NT2/D1 (cell line): ENCODE measurements around the gene NRIP1.

ENCODE experiments used
- DNase-seq: peaks from one replicate; pipeline ENCODE4 v3.0.0-alpha.2; 2011; ENCODE audit warnings: low read depth, low spot score
- H3K27me3 ChIP-seq: 2 replicates; pipeline ENCODE4 v1.6.0; 2011; ENCODE audit warnings: mild to moderate bottlenecking; ENCODE audit not compliant: insufficient read length, insufficient read depth
- H3K36me3 ChIP-seq: 2 replicates; pipeline ENCODE4 v1.6.1; 2011; ENCODE audit warnings: mild to moderate bottlenecking, low read length, mixed read lengths; ENCODE audit not compliant: insufficient read depth, insufficient read length
- H3K4me1 ChIP-seq: 2 replicates; pipeline ENCODE4 v1.5.1; 2011; ENCODE audit not compliant: insufficient read depth, insufficient read length
- H3K4me3 ChIP-seq: 2 replicates; pipeline ENCODE4 v1.5.1; 2011; ENCODE audit warnings: low read depth; ENCODE audit not compliant: insufficient read length
- H3K9ac ChIP-seq: 2 replicates; pipeline ENCODE4 v1.6.0; 2011; ENCODE audit warnings: low read depth; ENCODE audit not compliant: insufficient read length
- H3K9me3 ChIP-seq: 2 replicates; pipeline ENCODE4 v1.5.1; 2011; ENCODE audit warnings: mild to moderate bottlenecking, low read length; ENCODE audit not compliant: insufficient read depth
- SUZ12 ChIP-seq: IDR thresholded peaks from 2 replicates; pipeline ENCODE4 v1.6.1; 2011; ENCODE audit not compliant: insufficient read length, insufficient read depth; ENCODE audit errors: extremely low read depth
- YY1 ChIP-seq: IDR thresholded peaks from 2 replicates; pipeline ENCODE4 v1.6.1; 2011; ENCODE audit not compliant: insufficient read length, insufficient read depth
- ZNF274 ChIP-seq: IDR thresholded peaks from 2 replicates; pipeline ENCODE4 v1.6.1; 2011; ENCODE audit warnings: mild to moderate bottlenecking, low read depth, low read length

Gene NRIP1

DNA sequence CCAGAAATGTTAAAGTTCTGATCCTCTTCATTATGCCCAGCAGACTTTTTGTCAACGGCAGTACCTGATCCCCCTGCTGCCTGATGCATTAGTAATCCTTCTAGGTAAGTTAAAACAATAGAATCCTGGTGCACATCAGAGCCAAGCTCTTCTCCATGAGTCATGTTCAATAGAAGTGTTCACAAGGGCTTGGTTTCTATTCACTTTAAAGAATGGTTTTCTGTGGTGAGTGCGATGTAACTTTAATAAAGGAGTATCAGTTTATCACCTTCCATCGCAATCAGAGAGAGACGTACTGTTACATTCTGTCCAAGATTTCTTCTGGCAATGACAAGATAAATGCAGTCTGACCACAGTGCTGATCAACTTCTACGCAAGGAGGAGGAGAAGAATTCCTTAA, 96.8 kb downstream of the NRIP1 start:
- no peak for TF ChIP-seq ZNF274
- no peak for TF ChIP-seq YY1
- TF ChIP-seq SUZ12, result no peak
- Histone ChIP-seq H3K9me3 (0 out of 2 replicates have a peak, but pooled peaks cover 4% of the 10 kb centered on the region), H3K4me1 (no peaks in the 10 kb centered on the region)

DNA sequence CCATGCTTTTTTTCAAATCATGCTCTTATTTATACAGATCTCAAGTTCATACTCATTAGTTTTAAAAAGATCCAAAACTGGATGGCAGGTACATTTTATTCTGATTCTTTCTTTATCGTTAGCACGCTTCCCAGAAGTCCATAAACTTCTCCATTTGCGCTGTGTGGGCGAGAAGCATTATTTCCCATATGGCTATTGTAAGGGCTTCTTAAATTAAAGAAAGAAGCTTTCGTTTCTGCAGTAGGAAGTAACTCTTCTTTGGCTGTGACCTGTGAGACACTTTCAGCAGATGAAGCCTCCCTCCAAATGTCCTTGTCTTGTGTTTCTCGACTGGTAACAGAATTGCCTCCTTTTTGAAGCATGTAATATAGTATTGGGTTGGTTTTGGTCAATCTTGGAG, 100.2 kb downstream of the NRIP1 start:
- DNase-seq, result no peak

More for the DNA sequence above, 96.8 kb downstream of the NRIP1 start:
- Histone ChIP-seq H3K9ac (no peak overlapping the region), H3K4me3 (no peak overlapping the region), H3K36me3 (peaks cover 32% of the 10 kb centered on the region), H3K27me3 (no peaks in the 10 kb centered on the region)
- DNase-seq, result no peak

DNA sequence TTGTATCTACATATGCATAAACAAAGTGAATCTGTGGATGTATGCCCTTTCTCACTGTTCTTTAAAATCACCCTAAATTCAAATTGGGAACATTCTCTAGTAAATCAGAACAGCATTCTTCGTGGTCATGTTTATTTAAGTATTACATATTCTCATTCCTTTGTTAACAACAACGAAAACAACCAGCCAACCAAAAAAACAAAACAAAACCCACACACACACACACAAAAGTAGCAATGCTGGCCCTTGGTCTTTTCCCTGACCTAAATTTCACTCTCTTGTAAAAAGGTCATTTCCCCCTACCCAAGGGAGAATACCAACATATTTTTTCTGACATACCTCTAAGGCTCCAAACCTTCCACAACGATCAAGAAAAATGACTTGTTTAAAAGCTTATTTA, 102.6 kb downstream of the NRIP1 start:
- no peak for DNase-seq

More for the DNA sequence above, 100.2 kb downstream of the NRIP1 start:
- peaks cover 32% of the 10 kb centered on the region for H3K36me3 ChIP-seq
- no peaks in the 10 kb centered on the region for H3K9me3 ChIP-seq
- no peak overlapping the region for H3K9ac ChIP-seq
- TF ChIP-seq YY1, result no peak
- TF ChIP-seq SUZ12, result no peak
- no peak for TF ChIP-seq ZNF274
- H3K27me3 ChIP-seq, result no peaks in the 10 kb centered on the region
- H3K4me1 ChIP-seq, result no peaks in the 10 kb centered on the region
- H3K4me3 ChIP-seq, result no peak overlapping the region

DNA sequence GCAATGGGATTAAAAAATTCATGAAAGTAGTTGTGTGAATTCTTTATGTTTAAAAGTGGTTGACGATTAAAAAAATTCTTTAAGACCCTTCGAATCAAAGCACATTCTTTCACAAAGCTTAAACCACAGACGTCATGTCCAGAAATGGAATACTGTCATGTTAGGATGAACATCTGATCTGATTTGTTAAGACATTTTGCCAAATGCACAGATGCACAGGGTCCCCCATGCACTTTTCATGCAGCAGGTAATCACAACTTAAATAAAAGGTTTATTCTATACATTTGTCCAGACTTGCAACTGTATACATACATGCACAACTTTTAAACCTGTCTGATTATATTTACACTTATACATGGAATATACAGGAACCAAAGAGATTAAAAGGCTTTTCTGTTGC, 103.3 kb downstream of the NRIP1 start:
- no peaks in the 10 kb centered on the region for H3K9me3 ChIP-seq
- TF ChIP-seq ZNF274 (no peak), SUZ12 (no peak), YY1 (no peak)
- no peak overlapping the region for H3K9ac ChIP-seq
- no peaks in the 10 kb centered on the region for H3K4me1 ChIP-seq
- DNase-seq, result no peak
- H3K27me3 ChIP-seq, result no peaks in the 10 kb centered on the region
- peaks cover 13% of the 10 kb centered on the region for H3K36me3 ChIP-seq
- H3K4me3 ChIP-seq, result no peak overlapping the region

More for the DNA sequence above, 102.6 kb downstream of the NRIP1 start:
- H3K9me3 ChIP-seq, result no peaks in the 10 kb centered on the region
- peaks cover 20% of the 10 kb centered on the region for H3K36me3 ChIP-seq
- no peak overlapping the region for H3K4me3 ChIP-seq
- no peaks in the 10 kb centered on the region for H3K27me3 ChIP-seq
- TF ChIP-seq SUZ12, result no peak
- TF ChIP-seq ZNF274, result no peak
- TF ChIP-seq YY1, result no peak
- H3K9ac ChIP-seq, result no peak overlapping the region
- no peaks in the 10 kb centered on the region for H3K4me1 ChIP-seq

- peaks cover 3% of the 10 kb centered on the region for H3K36me3 ChIP-seq
- H3K4me3 ChIP-seq, result no peak overlapping the region
- H3K9ac ChIP-seq, result no peak overlapping the region
- no peaks in the 10 kb centered on the region for H3K27me3 ChIP-seq
- DNase-seq, result no peak
- TF ChIP-seq ZNF274, result no peak
- H3K9me3 ChIP-seq, result no peaks in the 10 kb centered on the region
- H3K4me1 ChIP-seq, result no peaks in the 10 kb centered on the region
Observed at GRCh38 chr21:14959343-14959742, 105.5 kb downstream of the NRIP1 start.

GRCh38 chr21:14957836-14958235, 107.0 kb downstream of the NRIP1 start:
- Histone ChIP-seq H3K27me3 (no peaks in the 10 kb centered on the region), H3K9ac (no peak overlapping the region), H3K4me1 (no peaks in the 10 kb centered on the region), H3K4me3 (no peak overlapping the region), H3K9me3 (no peaks in the 10 kb centered on the region), H3K36me3 (no peaks in the 10 kb centered on the region)
- no peak for DNase-seq
- TF ChIP-seq ZNF274, result no peak
- no peak for TF ChIP-seq SUZ12
- no peak for TF ChIP-seq YY1

GRCh38 chr21:14956807-14957206, 108.0 kb downstream of the NRIP1 start:
- no peak for DNase-seq
- TF ChIP-seq YY1 (no peak), SUZ12 (no peak), ZNF274 (no peak)
- Histone ChIP-seq H3K9me3 (no peaks in the 10 kb centered on the region), H3K9ac (no peak overlapping the region), H3K4me3 (no peak overlapping the region), H3K36me3 (no peaks in the 10 kb centered on the region), H3K4me1 (no peaks in the 10 kb centered on the region), H3K27me3 (no peaks in the 10 kb centered on the region)

DNA sequence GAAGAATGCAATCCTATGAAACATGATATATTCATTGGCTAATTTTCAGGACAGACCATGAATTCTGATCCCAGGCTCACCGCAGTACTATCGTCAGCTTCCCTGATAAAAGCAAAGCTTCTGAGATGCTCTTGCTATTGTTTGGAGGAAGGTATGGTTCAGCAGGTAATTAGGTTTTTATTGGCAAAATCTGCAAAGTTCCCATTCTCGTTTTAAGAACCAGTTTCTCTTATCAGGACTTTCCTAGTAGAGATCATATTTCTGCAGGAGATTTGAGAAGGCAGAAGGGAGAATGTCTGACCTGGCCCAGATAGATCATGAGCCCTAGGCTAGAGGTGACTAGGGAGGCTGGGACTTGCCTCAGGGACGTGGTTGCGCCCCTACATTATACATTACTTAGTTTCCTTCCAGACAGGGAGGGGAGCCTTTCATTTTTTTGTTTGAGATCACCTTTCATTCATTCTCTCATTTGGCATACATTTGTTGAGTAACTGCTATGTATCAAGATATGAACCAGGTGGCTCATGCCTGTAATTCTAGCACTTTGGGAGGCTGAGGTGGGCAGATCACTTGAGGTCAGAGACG, 108.8 kb downstream of the NRIP1 start:
- no peaks in the 10 kb centered on the region for H3K9me3 ChIP-seq
- H3K4me1 ChIP-seq, result no peaks in the 10 kb centered on the region
- no peak overlapping the region for H3K4me3 ChIP-seq
- H3K27me3 ChIP-seq, result no peaks in the 10 kb centered on the region
- no peak for DNase-seq
- no peaks in the 10 kb centered on the region for H3K36me3 ChIP-seq
- TF ChIP-seq YY1, result no peak
- TF ChIP-seq SUZ12, result no peak
- TF ChIP-seq ZNF274, result no peak
- H3K9ac ChIP-seq, result no peak overlapping the region
